BJ (cell line): Measurements from ENCODE around the gene HOXD11. TPM values are rescaled to one million over a fixed set of nuclear protein-coding genes. Genes with fewer than 3 reads are reported as not detected.

Source experiments
- CTCF ChIA-PET: fragments of 350-600 bp; formaldehyde crosslinking; extraction: SDS; loops from one replicate; lab custom pipeline; 2021; ENCODE audit warnings: antibody characterized with exemption, inconsistent platforms; lab: Yijun Ruan, JAX
- POLR2A ChIA-PET: fragments of 300-600 bp; sonication (Branson Sonifier 250); formaldehyde crosslinking; extraction: SDS; loops from one replicate; lab custom pipeline; 2021; ENCODE audit warnings: antibody characterized with exemption; lab: Charles Lee
- DNase-seq: peaks from one replicate; pipeline ENCODE4 v3.0.0-alpha.2; 2011; ENCODE audit warnings: low read depth
- H3K27me3 ChIP-seq: 2 replicates; pipeline ENCODE4 v1.6.0; 2011; ENCODE audit warnings: low read length; ENCODE audit not compliant: control insufficient read depth, insufficient read depth
- H3K36me3 ChIP-seq: 2 replicates; pipeline ENCODE4 v1.5.1; 2011; ENCODE audit warnings: low read length; ENCODE audit not compliant: control insufficient read depth, insufficient read depth
- H3K4me3 ChIP-seq: 2 replicates; pipeline ENCODE4 v1.5.1; 2011; ENCODE audit warnings: low read depth, mild to moderate bottlenecking, control low read depth, low read length
- CTCF ChIP-seq: IDR thresholded peaks from 2 replicates; pipeline ENCODE4 v1.5.1; 2011; ENCODE audit warnings: low read depth, mild to moderate bottlenecking, control low read depth, inconsistent platforms, low read length, moderate library complexity; ENCODE audit not compliant: insufficient read depth
- polyA plus RNA-seq: library from polyadenylated mRNA; depleted of rRNA; stranded (reverse); fragments of >200 nt; gene quantifications from 2 replicates; pipeline ENCODE4 v1.2.3, GENCODE V29; 2011

HOXD11 gene
- polyA plus RNA-seq, 1 experiment, result 9.9 TPM

GRCh38 chr2:176122683-176123410 is 15.8 kb downstream of the HOXD11 start, which contains the start of gene HOXD9:
Gene HOXD9, plus strand, starts transcription at chr2:176122719. Its CDS starts 50 bp downstream, at chr2:176122769.
- H3K27me3 ChIP-seq, result peaks cover 4% of the 10 kb centered on the region
- no peak for DNase-seq
- peak within 1 kb of the TSS; percentile 25 for H3K4me3 ChIP-seq
- POLR2A ChIA-PET, result interaction anchor here (0.6 kb wide), 1 partner anchor 14 kb away, joined by 3 read pairs; no protein-coding TSS in a partner anchor
- peaks cover 1% of the 10 kb centered on the region; the same call in 1 of the 2 replicates for H3K36me3 ChIP-seq
- CTCF ChIA-PET, result interaction anchor here (0.8 to 1.6 kb wide), 4 partner anchors 26 to 531 kb away, joined by 3 to 5 read pairs (median 3); no protein-coding TSS in a partner anchor
- TF ChIP-seq CTCF, result no peak

- Histone ChIP-seq H3K4me3 (no peak overlapping the region), H3K36me3 (no peaks in the 10 kb centered on the region; the same call in 1 of the 2 replicates), H3K27me3 (peaks cover 9% of the 10 kb centered on the region)
- CTCF ChIA-PET, result interaction anchor here (0.8 to 1.6 kb wide), 3 partner anchors 27 to 530 kb away, joined by 3 to 5 read pairs (median 3); no protein-coding TSS in a partner anchor
- no peak for TF ChIP-seq CTCF
- POLR2A ChIA-PET, result no interaction called here
- DNase-seq, result no peak
Observed at GRCh38 chr2:176123411-176124109, 16.5 kb downstream of the HOXD11 start.

GRCh38 chr2:176124110-176124946 is 17.2 kb downstream of the HOXD11 start:
- POLR2A ChIA-PET, result no interaction called here
- CTCF ChIA-PET, result interaction anchor here (1.1 to 9.3 kb wide), 2 partner anchors 529 to 530 kb away, joined by 3 to 149 read pairs; no protein-coding TSS in a partner anchor
- peaks cover 15% of the 10 kb centered on the region for H3K27me3 ChIP-seq
- no peak for DNase-seq
- no peak overlapping the region for H3K4me3 ChIP-seq
- TF ChIP-seq CTCF, result no peak
- no peaks in the 10 kb centered on the region; the same call in 1 of the 2 replicates for H3K36me3 ChIP-seq

- H3K36me3 ChIP-seq, result no peaks in the 10 kb centered on the region; the same call in 1 of the 2 replicates
- no peak for DNase-seq
- no peak for TF ChIP-seq CTCF
- H3K4me3 ChIP-seq, result no peak overlapping the region
- H3K27me3 ChIP-seq, result peaks cover 17% of the 10 kb centered on the region
- ChIA-PET CTCF (interaction anchor here (1.2 to 9.3 kb wide), 6 partner anchors 8 to 1024 kb away, joined by 3 to 149 read pairs (median 16); partner anchors contain the start of gene HOXD10), POLR2A (no interaction called here)
Observed at GRCh38 chr2:176124947-176125771, 18.1 kb downstream of the HOXD11 start.
